ENCODE measurements around the gene TMEM269. TPM values are rescaled to one million over a fixed set of nuclear protein-coding genes. Genes with fewer than 3 reads are reported as not detected.

The TMEM269 gene
- total and polyA plus RNA-seq, 9 of the 15 experiments (the other 6 are each of a cell fraction or from before 2014, with no cell fraction given) = 0.09 to 0.49 (median 0.21) TPM

DNA sequence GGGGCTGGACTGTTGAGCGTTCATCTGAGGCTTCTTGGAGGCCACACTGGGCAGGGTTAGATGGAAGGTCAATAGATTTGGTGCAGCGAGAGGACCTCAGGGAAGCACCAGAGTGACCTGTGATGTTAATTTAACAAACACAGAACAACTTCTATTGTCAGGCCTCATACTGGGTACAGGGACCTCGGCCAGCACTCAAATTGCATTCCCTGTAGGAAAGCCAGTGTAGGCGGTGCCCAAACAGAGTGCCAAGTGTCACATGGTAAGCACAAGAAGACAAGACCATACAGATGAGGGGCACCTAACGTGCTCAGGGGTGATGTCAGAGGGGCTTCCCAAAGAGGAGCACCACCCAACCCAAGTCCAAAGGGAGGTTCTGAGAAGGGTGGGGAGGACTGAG, 1.3 kb downstream of the TMEM269 start:
- H4K20me1 ChIP-seq (replicated peaks; ENCODE audit: control insufficient read depth, insufficient read depth, low read length) = no peaks in the 10 kb centered on the region
- no peak overlapping the region for H3K4me3 ChIP-seq
- ChIA-PET CTCF (ENCODE audit: low intra/inter-chr PET ratio) (no interaction called here), POLR2A (no interaction called here)
- H3K9ac ChIP-seq (ENCODE audit: insufficient read depth in 1 of 2, low read depth in 2 of 2, low read length in 2 of 2) = peak overlapping the region in 1 of 2 experiments; percentile 31; a peak in 1 of 4 replicates
- in situ Hi-C loops (cut with MboI) (no loop called here), intact Hi-C loops (cut with micrococcal nuclease) (no loop called here)
- DNase-seq (ENCODE audit: extremely low read depth in 1 of 4, low spot score in 3 of 4) = no peak
- H2AFZ ChIP-seq (ENCODE audit: low read depth, low read length) = no peak overlapping the region
- H3K79me2 ChIP-seq (ENCODE audit: control insufficient read depth, insufficient read depth, low read length) = no peaks in the 10 kb centered on the region
- peaks cover 20% of the 10 kb centered on the region; the same call in 2 of the 3 replicates for H3K36me3 ChIP-seq (ENCODE audit: control insufficient read depth, insufficient read depth, low read length)
- no peak for TF ChIP-seq ZSCAN32 (CRISPR knock-in tag; IDR thresholded peaks at IDR 0.05)
- no peak for TF ChIP-seq NELFE (IDR thresholded peaks at IDR 0.05; ENCODE audit: insufficient read depth, insufficient read length)
- TF ChIP-seq NFIC (IDR thresholded peaks at IDR 0.05) = no peak
- TF ChIP-seq CBX2 (IDR thresholded peaks at IDR 0.05; ENCODE audit: insufficient read depth, low read length, poor library complexity, severe bottlenecking) = no peak
- no peak for TF ChIP-seq CBFA2T3 (IDR thresholded peaks at IDR 0.05)
- TF ChIP-seq, protein P1, sequence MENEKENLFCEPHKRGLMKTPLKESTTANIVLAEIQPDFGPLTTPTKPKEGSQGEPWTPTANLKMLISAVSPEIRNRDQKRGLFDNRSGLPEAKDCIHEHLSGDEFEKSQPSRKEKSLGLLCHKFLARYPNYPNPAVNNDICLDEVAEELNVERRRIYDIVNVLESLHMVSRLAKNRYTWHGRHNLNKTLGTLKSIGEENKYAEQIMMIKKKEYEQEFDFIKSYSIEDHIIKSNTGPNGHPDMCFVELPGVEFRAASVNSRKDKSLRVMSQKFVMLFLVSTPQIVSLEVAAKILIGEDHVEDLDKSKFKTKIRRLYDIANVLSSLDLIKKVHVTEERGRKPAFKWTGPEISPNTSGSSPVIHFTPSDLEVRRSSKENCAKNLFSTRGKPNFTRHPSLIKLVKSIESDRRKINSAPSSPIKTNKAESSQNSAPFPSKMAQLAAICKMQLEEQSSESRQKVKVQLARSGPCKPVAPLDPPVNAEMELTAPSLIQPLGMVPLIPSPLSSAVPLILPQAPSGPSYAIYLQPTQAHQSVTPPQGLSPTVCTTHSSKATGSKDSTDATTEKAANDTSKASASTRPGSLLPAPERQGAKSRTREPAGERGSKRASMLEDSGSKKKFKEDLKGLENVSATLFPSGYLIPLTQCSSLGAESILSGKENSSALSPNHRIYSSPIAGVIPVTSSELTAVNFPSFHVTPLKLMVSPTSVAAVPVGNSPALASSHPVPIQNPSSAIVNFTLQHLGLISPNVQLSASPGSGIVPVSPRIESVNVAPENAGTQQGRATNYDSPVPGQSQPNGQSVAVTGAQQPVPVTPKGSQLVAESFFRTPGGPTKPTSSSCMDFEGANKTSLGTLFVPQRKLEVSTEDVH (IDR thresholded peaks at IDR 0.05; ENCODE audit: low read depth, partially characterized antibody) = no peak
- no peak for TF ChIP-seq SRSF9 (IDR thresholded peaks at IDR 0.05; ENCODE audit: borderline replicate concordance, low read depth, low read length)
- TF ChIP-seq ZNF239 (CRISPR knock-in tag; IDR thresholded peaks at IDR 0.05) = no peak
- TF ChIP-seq STAG1 (CRISPR knock-in tag; IDR thresholded peaks at IDR 0.05; ENCODE audit: borderline replicate concordance) = no peak
- TF ChIP-seq ZBTB7A (IDR thresholded peaks at IDR 0.05; ENCODE audit: borderline replicate concordance, control insufficient read depth, low read depth, low read length) = no peak
- TF ChIP-seq ZNF217 (CRISPR knock-in tag; IDR thresholded peaks at IDR 0.05) = no peak
- TF ChIP-seq ZNF444 (CRISPR knock-in tag; IDR thresholded peaks at IDR 0.05) = no peak
- TF ChIP-seq, protein P2, sequence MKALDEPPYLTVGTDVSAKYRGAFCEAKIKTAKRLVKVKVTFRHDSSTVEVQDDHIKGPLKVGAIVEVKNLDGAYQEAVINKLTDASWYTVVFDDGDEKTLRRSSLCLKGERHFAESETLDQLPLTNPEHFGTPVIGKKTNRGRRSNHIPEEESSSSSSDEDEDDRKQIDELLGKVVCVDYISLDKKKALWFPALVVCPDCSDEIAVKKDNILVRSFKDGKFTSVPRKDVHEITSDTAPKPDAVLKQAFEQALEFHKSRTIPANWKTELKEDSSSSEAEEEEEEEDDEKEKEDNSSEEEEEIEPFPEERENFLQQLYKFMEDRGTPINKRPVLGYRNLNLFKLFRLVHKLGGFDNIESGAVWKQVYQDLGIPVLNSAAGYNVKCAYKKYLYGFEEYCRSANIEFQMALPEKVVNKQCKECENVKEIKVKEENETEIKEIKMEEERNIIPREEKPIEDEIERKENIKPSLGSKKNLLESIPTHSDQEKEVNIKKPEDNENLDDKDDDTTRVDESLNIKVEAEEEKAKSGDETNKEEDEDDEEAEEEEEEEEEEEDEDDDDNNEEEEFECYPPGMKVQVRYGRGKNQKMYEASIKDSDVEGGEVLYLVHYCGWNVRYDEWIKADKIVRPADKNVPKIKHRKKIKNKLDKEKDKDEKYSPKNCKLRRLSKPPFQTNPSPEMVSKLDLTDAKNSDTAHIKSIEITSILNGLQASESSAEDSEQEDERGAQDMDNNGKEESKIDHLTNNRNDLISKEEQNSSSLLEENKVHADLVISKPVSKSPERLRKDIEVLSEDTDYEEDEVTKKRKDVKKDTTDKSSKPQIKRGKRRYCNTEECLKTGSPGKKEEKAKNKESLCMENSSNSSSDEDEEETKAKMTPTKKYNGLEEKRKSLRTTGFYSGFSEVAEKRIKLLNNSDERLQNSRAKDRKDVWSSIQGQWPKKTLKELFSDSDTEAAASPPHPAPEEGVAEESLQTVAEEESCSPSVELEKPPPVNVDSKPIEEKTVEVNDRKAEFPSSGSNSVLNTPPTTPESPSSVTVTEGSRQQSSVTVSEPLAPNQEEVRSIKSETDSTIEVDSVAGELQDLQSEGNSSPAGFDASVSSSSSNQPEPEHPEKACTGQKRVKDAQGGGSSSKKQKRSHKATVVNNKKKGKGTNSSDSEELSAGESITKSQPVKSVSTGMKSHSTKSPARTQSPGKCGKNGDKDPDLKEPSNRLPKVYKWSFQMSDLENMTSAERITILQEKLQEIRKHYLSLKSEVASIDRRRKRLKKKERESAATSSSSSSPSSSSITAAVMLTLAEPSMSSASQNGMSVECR (CRISPR knock-in tag; IDR thresholded peaks at IDR 0.05) = no peak
- no peak for TF ChIP-seq CXXC5 (CRISPR knock-in tag; IDR thresholded peaks at IDR 0.05)
- TF ChIP-seq ZNF146 (CRISPR knock-in tag; IDR thresholded peaks at IDR 0.05; ENCODE audit: unreplicated experiment) = no peak
- no peak for TF ChIP-seq MTA2 (IDR thresholded peaks at IDR 0.05; ENCODE audit: low read depth)
- no peak for TF ChIP-seq NONO (IDR thresholded peaks at IDR 0.05; ENCODE audit: low read depth in 2 of 2, low read length in 1 of 2)
- no peak for TF ChIP-seq KAT2B (IDR thresholded peaks at IDR 0.05; ENCODE audit: low read depth, low read length)
- H3K4me1 ChIP-seq (replicated peaks in 1 of 2; ENCODE audit: control insufficient read depth in 2 of 2, insufficient read depth in 2 of 2, low read length in 2 of 2) = peaks cover 0 to 15% of the 10 kb centered on the region in 2 experiments; a peak in 2 of 5 replicates
- WGBS (ENCODE audit: insufficient coverage, low coverage, missing lambda C conversion rate) = 66% methylated on average over 5 of the region's 5 CpGs
- H3K9me3 ChIP-seq (replicated peaks; ENCODE audit: control insufficient read depth, insufficient read depth, low read depth, low read length) = no peaks in the 10 kb centered on the region
- no peaks in the 10 kb centered on the region for H3K9me1 ChIP-seq (ENCODE audit: control insufficient read depth, insufficient read depth, low read length)
- BruUV-seq (replicated peaks) = no TSS peak
- no peak overlapping the region for H3K4me2 ChIP-seq (ENCODE audit: insufficient read depth, low read length)
- H3K27ac ChIP-seq (ENCODE audit: extremely low read depth, low read depth, low read length) = no peak overlapping the region
- no peaks in the 10 kb centered on the region for H3K27me3 ChIP-seq (ENCODE audit: control insufficient read depth in 2 of 2, insufficient read depth in 2 of 2, low read length in 2 of 2)
- ATAC-seq = no peak
- no peak for FAIRE-seq
